Heart right ventricle (tissue), 16 donors: ENCODE data around the gene SRP68. TPM values are rescaled to one million over a fixed set of nuclear protein-coding genes. Genes with fewer than 3 reads are reported as not detected.

Source experiments
- ATAC-seq, 8 donors: fragments of 200-7000 bp; cut with Tn5 transposase; one replicate each; pipeline ENCODE4 v1.9.1; 2020; ENCODE audit warnings: mild to moderate bottlenecking in 8 of 8, moderate library complexity in 8 of 8, moderate number of reproducible peaks in 1 of 8
- DNase-seq, 2 donors: peaks; one replicate each; pipeline ENCODE4 v3.0.0-alpha.2; 2020
- H3K27ac ChIP-seq, 10 donors: fragments of 200-600 bp; sonication (generic) in 2 of 10; one replicate each; pipeline versions ENCODE4 v1.5.0 to v1.8.0; 2020 to 2022; ENCODE audit warnings: mild to moderate bottlenecking in 3 of 10
- H3K27me3 ChIP-seq, 7 donors: fragments of 200-600 bp; one replicate each; pipeline ENCODE4 v1.8.0; 2021 to 2022; ENCODE audit warnings: mild to moderate bottlenecking in 2 of 7
- H3K36me3 ChIP-seq, 9 donors: fragments of 200-600 bp; sonication (generic) in 1 of 9; one replicate each; pipeline versions ENCODE4 v1.5.0 to v1.8.0; 2020 to 2022; ENCODE audit warnings: mild to moderate bottlenecking in 2 of 9
- H3K4me1 ChIP-seq, 9 donors: fragments of 200-600 bp; sonication (generic) in 1 of 9; one replicate each; pipeline versions ENCODE4 v1.5.0 to v1.8.0; 2020 to 2022; ENCODE audit warnings: mild to moderate bottlenecking in 4 of 9
- H3K4me3 ChIP-seq, 10 donors: fragments of 200-600 bp; sonication (generic) in 2 of 10; one replicate each; pipeline versions ENCODE4 v1.5.0 to v1.8.0; 2020 to 2022; ENCODE audit warnings: mild to moderate bottlenecking in 7 of 10, moderate library complexity in 2 of 10
- H3K9me3 ChIP-seq, 11 donors: fragments of 200-600 bp in 10 of 11; sonication (generic) in 2 of 11; one replicate each; pipeline versions ENCODE4 v1.5.0 to v1.8.0; 2013 to 2022; ENCODE audit warnings: mild to moderate bottlenecking in 2 of 11, control low read depth in 1 of 11, moderate library complexity in 1 of 11
- WGBS, 2 donors: extraction: QIAGEN DNeasy Blood & Tissue Kit; methylation state at CpG; one replicate each; pipeline ENCODE4 v1.1.7; 2013; ENCODE audit warnings: inconsistent platforms in 1 of 2; 5-methylcytosine and 5-hydroxymethylcytosine counted together
- intact Hi-C, 10 donors: fragments of 100-400 bp; cut with DNase I; formaldehyde crosslinking; loops; one replicate each; pipeline versions ENCODE4 v1.11.1 to v1.14.2; 2022
- polyA plus RNA-seq, 2 donors: library from polyadenylated mRNA; stranded (reverse); fragments of 200-250 nt; gene quantifications; one replicate each; pipeline ENCODE4 v1.2.3, GENCODE V29; 2013
- total RNA-seq, 10 donors: library from RNA; stranded (reverse); fragmentation: NEBNext Ultra II Directional in 3 of 10; extraction: Animal tissue kit (Norgen Biotek cat#: 25700) in 3 of 10; gene quantifications; one replicate each; pipeline versions ENCODE4 v1.2.1 to v1.2.4, GENCODE V29; 2021 to 2023
- TF ChIP-seq, protein P1 (sequence below), 9 donors: fragments of 200-600 bp; sonication (generic) in 2 of 9; IDR thresholded peaks; one replicate each; pipeline versions ENCODE4 v1.5.0 to v1.8.0; 2021 to 2022; ENCODE audit warnings: antibody characterized with exemption in 9 of 9, mild to moderate bottlenecking in 5 of 9, moderate library complexity in 1 of 9
- donor health status: Arrhythmogenic right ventricular cardiomyopathy.
- donor health status: ischemic (EF 13 %, LVEDD 7.1; RV severe dilation, severe dysfunction).
- donor health status: healthy with polysubstance abuse.
- donor health status: DM: no; HTN: yes; CAD: no.
- donor health status: DM: no; HTN: no; CAD: no.
- donor health status: ischemic (EF 25% LVEDD 6.9; RV normal size, moderate dysfunction).
- donor health status: ischemic (EF 25% LVEDD 5.7; RV mildly dilated, moderate dysfunction).
- donor health status: healthy.
- donor health status: DM: yes; HTN: yes; CAD: no.
- donor health status: Ischemic cardiomyopathy.
- donor health status: ischemic (EF 35%, LVEDD 5.7; RV mildly dilated, moderate dysfunction).
- donor health status: nonischemic (EF 11% LVEDD 7.7; RV severe dilation, severe dysfunction).
- donor health status: DM: yes; HTN: yes; CAD: no.
- donor health status: PGD.
- donor health status: ischemic (EF 29% LVEDD 5.4; RV normal size, mild dysfunction).
- donor health status: nonischemic (EF 23%, LVEDD 6.1; RV moderate dilation, normal function).

SRP68 gene
- total and polyA plus RNA-seq, 12 donors = 26.2 to 69.7 (median 61.7) TPM

DNA sequence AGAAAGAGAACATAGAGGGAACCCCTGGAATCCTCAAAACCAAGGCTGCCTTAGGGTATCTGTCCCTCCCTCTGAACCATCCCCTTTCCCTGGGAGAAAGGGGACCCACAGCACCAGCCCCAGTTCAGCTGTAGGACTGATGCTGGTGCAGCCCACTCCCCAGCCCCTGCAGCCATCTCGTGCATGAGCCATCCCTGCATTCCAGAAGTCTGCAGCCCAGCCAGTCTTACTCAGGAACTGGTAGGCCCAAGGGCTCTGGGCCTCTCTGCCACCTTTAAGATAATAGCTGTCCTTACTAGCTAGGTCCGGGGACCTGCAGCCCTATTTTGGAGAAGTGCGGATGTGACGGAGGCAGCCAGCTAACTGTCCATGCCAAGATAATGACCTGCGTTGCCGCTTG, 39.2 kb downstream of the SRP68 start:
- 94 to 99% methylated on average over 6 of the region's 6 CpGs for WGBS, 2 donors
- intact Hi-C loops = no loop called here
- ATAC-seq = no peak

DNA sequence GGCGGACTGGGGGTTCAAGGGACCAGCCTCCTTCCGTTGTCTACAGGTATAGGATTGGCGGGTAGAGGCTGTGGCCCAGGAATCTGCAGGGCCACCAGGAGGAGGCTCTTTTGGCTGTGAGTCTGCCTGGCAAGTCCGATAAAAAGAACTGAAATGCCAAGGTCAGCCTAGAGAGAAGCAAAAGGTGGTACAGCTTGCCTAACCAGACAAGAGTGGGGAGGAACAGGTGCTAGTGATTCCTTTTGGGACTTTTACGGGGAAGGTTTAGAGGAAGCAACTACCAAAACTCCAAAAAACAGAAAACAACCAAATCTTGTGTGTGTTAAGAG, 39.6 kb downstream of the SRP68 start:
- Histone ChIP-seq H3K9me3 (no peaks in the 10 kb centered on the region), H3K27me3 (no peaks in the 10 kb centered on the region), H3K36me3 (peaks cover 0 to 5% (median 0%) of the 10 kb centered on the region in 9 donors), H3K4me3 (no peak overlapping the region), H3K27ac (no peak overlapping the region), H3K4me1 (peaks cover 0 to 17% (median 7%) of the 10 kb centered on the region in 9 donors)
- DNase-seq = no peak
- TF ChIP-seq, protein P1, sequence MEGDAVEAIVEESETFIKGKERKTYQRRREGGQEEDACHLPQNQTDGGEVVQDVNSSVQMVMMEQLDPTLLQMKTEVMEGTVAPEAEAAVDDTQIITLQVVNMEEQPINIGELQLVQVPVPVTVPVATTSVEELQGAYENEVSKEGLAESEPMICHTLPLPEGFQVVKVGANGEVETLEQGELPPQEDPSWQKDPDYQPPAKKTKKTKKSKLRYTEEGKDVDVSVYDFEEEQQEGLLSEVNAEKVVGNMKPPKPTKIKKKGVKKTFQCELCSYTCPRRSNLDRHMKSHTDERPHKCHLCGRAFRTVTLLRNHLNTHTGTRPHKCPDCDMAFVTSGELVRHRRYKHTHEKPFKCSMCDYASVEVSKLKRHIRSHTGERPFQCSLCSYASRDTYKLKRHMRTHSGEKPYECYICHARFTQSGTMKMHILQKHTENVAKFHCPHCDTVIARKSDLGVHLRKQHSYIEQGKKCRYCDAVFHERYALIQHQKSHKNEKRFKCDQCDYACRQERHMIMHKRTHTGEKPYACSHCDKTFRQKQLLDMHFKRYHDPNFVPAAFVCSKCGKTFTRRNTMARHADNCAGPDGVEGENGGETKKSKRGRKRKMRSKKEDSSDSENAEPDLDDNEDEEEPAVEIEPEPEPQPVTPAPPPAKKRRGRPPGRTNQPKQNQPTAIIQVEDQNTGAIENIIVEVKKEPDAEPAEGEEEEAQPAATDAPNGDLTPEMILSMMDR (IDR thresholded peaks at IDR 0.05) = no peak
- WGBS, 2 donors = 96% methylated on average over 5 of the region's 5 CpGs
- intact Hi-C loops = no loop called here
- ATAC-seq = no peak

More for the DNA sequence above, 39.2 kb downstream of the SRP68 start:
- Histone ChIP-seq H3K4me1 (peaks cover 0 to 17% (median 7%) of the 10 kb centered on the region in 9 donors), H3K27me3 (no peaks in the 10 kb centered on the region), H3K36me3 (peaks cover 0 to 9% (median 0%) of the 10 kb centered on the region in 9 donors), H3K9me3 (no peaks in the 10 kb centered on the region), H3K27ac (no peak overlapping the region), H3K4me3 (no peak overlapping the region)
- no peak for DNase-seq
- TF ChIP-seq, protein P1 (IDR thresholded peaks at IDR 0.05) = no peak

GRCh38 chr17:76032073-76032779, 40.1 kb downstream of the SRP68 start:
- Histone ChIP-seq H3K9me3 (no peaks in the 10 kb centered on the region), H3K4me1 (peaks cover 0 to 17% (median 7%) of the 10 kb centered on the region in 9 donors), H3K4me3 (no peak overlapping the region), H3K27ac (no peak overlapping the region), H3K27me3 (no peaks in the 10 kb centered on the region), H3K36me3 (peaks cover 0 to under 1% (median 0%) of the 10 kb centered on the region in 9 donors)
- WGBS, 2 donors = 89 to 90% methylated on average over 20 of the region's 20 CpGs
- TF ChIP-seq, protein P1 (IDR thresholded peaks at IDR 0.05) = no peak
- ATAC-seq (no peak), DNase-seq (no peak)
- intact Hi-C loops = no loop called here

- ATAC-seq (peak in 1 of 8 donors; percentile 23), DNase-seq (no peak)
- H3K27me3 ChIP-seq = no peaks in the 10 kb centered on the region
- no peaks in the 10 kb centered on the region for H3K36me3 ChIP-seq
- H3K4me1 ChIP-seq = peaks cover 0 to 11% (median 6%) of the 10 kb centered on the region in 9 donors
- no peak within 1 kb of the TSS for H3K27ac ChIP-seq
- no peak within 1 kb of the TSS for H3K4me3 ChIP-seq
- no peaks in the 10 kb centered on the region for H3K9me3 ChIP-seq
- intact Hi-C loops = no loop called here
- 83 to 86% methylated on average over 24 of the region's 24 CpGs for WGBS, 2 donors
- TF ChIP-seq, protein P1 (IDR thresholded peaks at IDR 0.05) = no peak
These were observed 45.0 kb downstream of the SRP68 start, which contains the start of gene EVPL for GRCh38 chr17:76027159-76027839. EVPL (minus strand) TSS chr17:76027306; CDS start chr17:76027198, 108 bp downstream.
